ENCODE measurements around the gene ZC3H18.

The ZC3H18 gene

DNA sequence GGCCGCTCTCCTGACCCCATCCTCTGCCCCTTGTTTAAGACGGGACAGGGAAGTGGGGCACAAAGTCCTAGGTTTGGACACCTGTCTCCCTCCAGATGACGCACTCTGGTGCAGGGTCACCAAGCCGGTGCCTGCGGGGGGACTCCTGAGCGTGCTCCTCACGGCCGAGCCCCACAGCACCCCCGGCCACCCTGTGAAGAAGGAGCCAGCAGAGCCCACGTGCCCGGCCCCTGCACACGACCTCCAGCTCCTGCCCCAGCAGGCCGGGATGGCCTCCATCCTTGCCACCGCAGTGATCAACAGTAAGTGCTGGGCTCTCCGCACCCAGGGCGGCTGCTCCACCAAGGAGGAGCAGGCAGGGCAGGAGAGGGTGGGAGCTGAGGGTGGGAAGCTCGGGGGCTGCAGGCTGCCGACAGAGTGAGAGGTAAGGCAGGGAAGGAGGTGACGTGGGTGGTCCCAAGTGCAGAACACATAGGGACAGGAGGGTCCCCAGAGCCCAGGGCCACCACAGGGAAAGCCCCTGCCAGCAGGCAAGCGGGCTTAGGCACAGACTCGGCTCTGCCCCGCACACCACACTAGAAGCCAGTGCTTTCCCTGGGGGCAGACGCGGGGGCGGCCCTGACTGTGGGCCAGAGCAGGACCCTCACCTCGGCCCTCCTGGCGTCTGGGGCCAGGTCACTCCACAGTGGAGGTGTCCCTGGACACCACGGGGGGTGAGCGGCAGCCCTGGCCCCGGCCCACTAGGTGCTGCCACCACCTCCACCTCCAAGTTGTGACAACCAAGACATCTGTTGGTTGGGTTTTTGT, 42.1 kb upstream of the ZC3H18 start:
- Histone ChIP-seq H3K79me2 (ENCODE audit: control insufficient read depth, insufficient read depth, low read length) (no peaks in the 10 kb centered on the region), H3K27me3 (ENCODE audit: insufficient read depth, low read length, poor library complexity) (no peaks in the 10 kb centered on the region), H2BK5ac (ENCODE audit: low read length) (no peak overlapping the region), H3K4ac (ENCODE audit: low read depth, low read length) (no peak overlapping the region), H2BK120ac (ENCODE audit: low read depth, low read length) (no peak overlapping the region), H2BK15ac (replicated peaks; ENCODE audit: low read depth) (no peak overlapping the region), H2AK5ac (ENCODE audit: low read length) (no peak overlapping the region), H3K4me3 (ENCODE audit: low read length) (no peak overlapping the region), H3K79me1 (ENCODE audit: low read length) (no peaks in the 10 kb centered on the region), H3K27ac (ENCODE audit: low read depth, low read length) (no peak overlapping the region), H4K8ac (ENCODE audit: low read depth, low read length) (no peak overlapping the region), H3K9ac (ENCODE audit: low read length) (no peak overlapping the region), H3K36me3 (ENCODE audit: control insufficient read depth, insufficient read depth, low read length) (no peaks in the 10 kb centered on the region), H3K18ac (ENCODE audit: low read length) (no peak overlapping the region), H3K23ac (ENCODE audit: low read length) (no peak overlapping the region), H3K4me1 (ENCODE audit: control insufficient read depth, low read depth, low read length) (no peaks in the 10 kb centered on the region), H3K4me2 (ENCODE audit: low read length) (no peak overlapping the region), H4K5ac (ENCODE audit: low read length) (no peak overlapping the region), H3K56ac (ENCODE audit: low read length) (no peak overlapping the region)
- no peak for DNase-seq
- no CpG with 5 or more reads among the region's 30 CpGs for WGBS (ENCODE audit: extremely low coverage, insufficient coverage, low lambda C conversion rate)

- no peak overlapping the region for H4K5ac ChIP-seq (ENCODE audit: low read length)
- H3K27ac ChIP-seq (ENCODE audit: low read depth, low read length): no peak overlapping the region
- H2BK120ac ChIP-seq (ENCODE audit: low read depth, low read length): no peak overlapping the region
- H4K8ac ChIP-seq (ENCODE audit: low read depth, low read length): no peak overlapping the region
- no peak overlapping the region for H3K23ac ChIP-seq (ENCODE audit: low read length)
- H3K4me3 ChIP-seq (ENCODE audit: low read length): no peak overlapping the region
- no peak overlapping the region for H3K9ac ChIP-seq (ENCODE audit: low read length)
- no peaks in the 10 kb centered on the region for H3K79me1 ChIP-seq (ENCODE audit: low read length)
- no peak overlapping the region for H2BK5ac ChIP-seq (ENCODE audit: low read length)
- no peak overlapping the region for H3K18ac ChIP-seq (ENCODE audit: low read length)
- H3K4me1 ChIP-seq (ENCODE audit: control insufficient read depth, low read depth, low read length): no peaks in the 10 kb centered on the region
- H3K4ac ChIP-seq (ENCODE audit: low read depth, low read length): no peak overlapping the region
- no peaks in the 10 kb centered on the region for H3K27me3 ChIP-seq (ENCODE audit: insufficient read depth, low read length, poor library complexity)
- no peak overlapping the region for H3K4me2 ChIP-seq (ENCODE audit: low read length)
- DNase-seq: no peak
- H3K79me2 ChIP-seq (ENCODE audit: control insufficient read depth, insufficient read depth, low read length): no peaks in the 10 kb centered on the region
- no CpG with 5 or more reads among the region's 22 CpGs for WGBS (ENCODE audit: extremely low coverage, insufficient coverage, low lambda C conversion rate)
- no peaks in the 10 kb centered on the region for H3K36me3 ChIP-seq (ENCODE audit: control insufficient read depth, insufficient read depth, low read length)
- H2AK5ac ChIP-seq (ENCODE audit: low read length): no peak overlapping the region
- no peak overlapping the region for H3K56ac ChIP-seq (ENCODE audit: low read length)
- H2BK15ac ChIP-seq (replicated peaks; ENCODE audit: low read depth): no peak overlapping the region
Observed at GRCh38 chr16:88528902-88529318, 41.3 kb upstream of the ZC3H18 start.

- no peaks in the 10 kb centered on the region for H3K27me3 ChIP-seq (ENCODE audit: insufficient read depth, low read length, poor library complexity)
- no peak overlapping the region for H2BK5ac ChIP-seq (ENCODE audit: low read length)
- no peaks in the 10 kb centered on the region for H3K79me2 ChIP-seq (ENCODE audit: control insufficient read depth, insufficient read depth, low read length)
- no peak overlapping the region for H2BK120ac ChIP-seq (ENCODE audit: low read depth, low read length)
- no peak overlapping the region for H2BK15ac ChIP-seq (replicated peaks; ENCODE audit: low read depth)
- no peaks in the 10 kb centered on the region for H3K4me1 ChIP-seq (ENCODE audit: control insufficient read depth, low read depth, low read length)
- no peak for DNase-seq
- H3K4me3 ChIP-seq (ENCODE audit: low read length): no peak overlapping the region
- no peak overlapping the region for H3K27ac ChIP-seq (ENCODE audit: low read depth, low read length)
- no peak overlapping the region for H4K5ac ChIP-seq (ENCODE audit: low read length)
- H3K4ac ChIP-seq (ENCODE audit: low read depth, low read length): no peak overlapping the region
- H3K36me3 ChIP-seq (ENCODE audit: control insufficient read depth, insufficient read depth, low read length): no peaks in the 10 kb centered on the region
- no peak overlapping the region for H2AK5ac ChIP-seq (ENCODE audit: low read length)
- WGBS (ENCODE audit: extremely low coverage, insufficient coverage, low lambda C conversion rate): no CpG with 5 or more reads among the region's 9 CpGs
- H3K18ac ChIP-seq (ENCODE audit: low read length): no peak overlapping the region
- H4K8ac ChIP-seq (ENCODE audit: low read depth, low read length): no peak overlapping the region
- no peak overlapping the region for H3K9ac ChIP-seq (ENCODE audit: low read length)
- no peaks in the 10 kb centered on the region for H3K79me1 ChIP-seq (ENCODE audit: low read length)
- no peak overlapping the region for H3K56ac ChIP-seq (ENCODE audit: low read length)
- no peak overlapping the region for H3K4me2 ChIP-seq (ENCODE audit: low read length)
- no peak overlapping the region for H3K23ac ChIP-seq (ENCODE audit: low read length)
Observed at GRCh38 chr16:88529596-88529995, 40.6 kb upstream of the ZC3H18 start.

GRCh38 chr16:88530051-88530857, 39.9 kb upstream of the ZC3H18 start:
- H3K9ac ChIP-seq (ENCODE audit: low read length): no peak overlapping the region
- H3K18ac ChIP-seq (ENCODE audit: low read length): no peak overlapping the region
- no peak overlapping the region for H2BK15ac ChIP-seq (replicated peaks; ENCODE audit: low read depth)
- H3K4ac ChIP-seq (ENCODE audit: low read depth, low read length): no peak overlapping the region
- no peak overlapping the region for H3K4me2 ChIP-seq (ENCODE audit: low read length)
- H4K5ac ChIP-seq (ENCODE audit: low read length): no peak overlapping the region
- H3K79me1 ChIP-seq (ENCODE audit: low read length): peaks cover 3% of the 10 kb centered on the region
- no peak overlapping the region for H3K56ac ChIP-seq (ENCODE audit: low read length)
- H3K4me1 ChIP-seq (ENCODE audit: control insufficient read depth, low read depth, low read length): peaks cover 2% of the 10 kb centered on the region
- H3K27ac ChIP-seq (ENCODE audit: low read depth, low read length): no peak overlapping the region
- no peak overlapping the region for H2BK5ac ChIP-seq (ENCODE audit: low read length)
- WGBS (ENCODE audit: extremely low coverage, insufficient coverage, low lambda C conversion rate): no CpG with 5 or more reads among the region's 27 CpGs
- no peaks in the 10 kb centered on the region for H3K27me3 ChIP-seq (ENCODE audit: insufficient read depth, low read length, poor library complexity)
- H3K79me2 ChIP-seq (ENCODE audit: control insufficient read depth, insufficient read depth, low read length): no peaks in the 10 kb centered on the region
- no peak overlapping the region for H3K4me3 ChIP-seq (ENCODE audit: low read length)
- no peak overlapping the region for H2BK120ac ChIP-seq (ENCODE audit: low read depth, low read length)
- H2AK5ac ChIP-seq (ENCODE audit: low read length): no peak overlapping the region
- H3K36me3 ChIP-seq (ENCODE audit: control insufficient read depth, insufficient read depth, low read length): no peaks in the 10 kb centered on the region
- H4K8ac ChIP-seq (ENCODE audit: low read depth, low read length): no peak overlapping the region
- no peak for DNase-seq
- H3K23ac ChIP-seq (ENCODE audit: low read length): no peak overlapping the region

GRCh38 chr16:88530858-88531203, 39.4 kb upstream of the ZC3H18 start:
- H3K27ac ChIP-seq (ENCODE audit: low read depth, low read length): no peak overlapping the region
- H3K4ac ChIP-seq (ENCODE audit: low read depth, low read length): no peak overlapping the region
- peaks cover 4% of the 10 kb centered on the region for H3K79me1 ChIP-seq (ENCODE audit: low read length)
- peak; percentile 50 for DNase-seq
- no peak overlapping the region for H2BK120ac ChIP-seq (ENCODE audit: low read depth, low read length)
- no peak overlapping the region for H4K5ac ChIP-seq (ENCODE audit: low read length)
- no peaks in the 10 kb centered on the region for H3K36me3 ChIP-seq (ENCODE audit: control insufficient read depth, insufficient read depth, low read length)
- H2BK15ac ChIP-seq (replicated peaks; ENCODE audit: low read depth): no peak overlapping the region
- no peaks in the 10 kb centered on the region for H3K27me3 ChIP-seq (ENCODE audit: insufficient read depth, low read length, poor library complexity)
- H2AK5ac ChIP-seq (ENCODE audit: low read length): no peak overlapping the region
- H3K18ac ChIP-seq (ENCODE audit: low read length): no peak overlapping the region
- H3K23ac ChIP-seq (ENCODE audit: low read length): no peak overlapping the region
- H2BK5ac ChIP-seq (ENCODE audit: low read length): no peak overlapping the region
- no peak overlapping the region for H3K4me3 ChIP-seq (ENCODE audit: low read length)
- no CpG with 5 or more reads among the region's 11 CpGs for WGBS (ENCODE audit: extremely low coverage, insufficient coverage, low lambda C conversion rate)
- no peak overlapping the region for H4K8ac ChIP-seq (ENCODE audit: low read depth, low read length)
- no peak overlapping the region for H3K4me2 ChIP-seq (ENCODE audit: low read length)
- H3K56ac ChIP-seq (ENCODE audit: low read length): no peak overlapping the region
- no peaks in the 10 kb centered on the region for H3K79me2 ChIP-seq (ENCODE audit: control insufficient read depth, insufficient read depth, low read length)
- peaks cover 2% of the 10 kb centered on the region for H3K4me1 ChIP-seq (ENCODE audit: control insufficient read depth, low read depth, low read length)
- H3K9ac ChIP-seq (ENCODE audit: low read length): no peak overlapping the region
